DMS 273 (cell line): ENCODE data around the gene REN.

Experiments used
- DNase-seq: peaks from one replicate; lab custom pipeline; 2025; ENCODE audit not compliant: unreplicated experiment; lab: John Stamatoyannopoulos, UW

The REN gene

DNA sequence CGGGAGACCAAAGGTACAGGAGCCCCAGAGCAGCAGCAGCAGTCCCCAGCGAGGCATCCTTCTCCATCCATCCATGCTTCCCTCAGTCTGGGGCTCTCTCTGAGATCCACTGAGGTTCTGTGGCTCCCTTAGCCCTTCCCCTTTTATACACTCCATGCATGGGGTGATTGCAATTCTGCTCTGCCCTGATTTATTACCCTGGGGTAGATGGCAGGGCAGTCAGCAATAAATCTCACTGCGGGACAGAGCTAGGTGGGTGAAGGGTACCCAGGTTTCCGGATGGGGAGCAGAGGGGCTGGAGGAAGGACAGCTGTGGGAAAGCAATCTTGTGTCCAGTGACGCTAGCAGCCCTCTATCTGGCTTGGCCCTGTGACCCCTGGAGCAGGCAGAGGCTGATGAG, at the start of gene REN:
Gene REN, minus strand, starts transcription at position 119 of the 400 bp plus-strand sequence. Its CDS starts 44 bp downstream, at position 75.
- no peak for DNase-seq

DNA sequence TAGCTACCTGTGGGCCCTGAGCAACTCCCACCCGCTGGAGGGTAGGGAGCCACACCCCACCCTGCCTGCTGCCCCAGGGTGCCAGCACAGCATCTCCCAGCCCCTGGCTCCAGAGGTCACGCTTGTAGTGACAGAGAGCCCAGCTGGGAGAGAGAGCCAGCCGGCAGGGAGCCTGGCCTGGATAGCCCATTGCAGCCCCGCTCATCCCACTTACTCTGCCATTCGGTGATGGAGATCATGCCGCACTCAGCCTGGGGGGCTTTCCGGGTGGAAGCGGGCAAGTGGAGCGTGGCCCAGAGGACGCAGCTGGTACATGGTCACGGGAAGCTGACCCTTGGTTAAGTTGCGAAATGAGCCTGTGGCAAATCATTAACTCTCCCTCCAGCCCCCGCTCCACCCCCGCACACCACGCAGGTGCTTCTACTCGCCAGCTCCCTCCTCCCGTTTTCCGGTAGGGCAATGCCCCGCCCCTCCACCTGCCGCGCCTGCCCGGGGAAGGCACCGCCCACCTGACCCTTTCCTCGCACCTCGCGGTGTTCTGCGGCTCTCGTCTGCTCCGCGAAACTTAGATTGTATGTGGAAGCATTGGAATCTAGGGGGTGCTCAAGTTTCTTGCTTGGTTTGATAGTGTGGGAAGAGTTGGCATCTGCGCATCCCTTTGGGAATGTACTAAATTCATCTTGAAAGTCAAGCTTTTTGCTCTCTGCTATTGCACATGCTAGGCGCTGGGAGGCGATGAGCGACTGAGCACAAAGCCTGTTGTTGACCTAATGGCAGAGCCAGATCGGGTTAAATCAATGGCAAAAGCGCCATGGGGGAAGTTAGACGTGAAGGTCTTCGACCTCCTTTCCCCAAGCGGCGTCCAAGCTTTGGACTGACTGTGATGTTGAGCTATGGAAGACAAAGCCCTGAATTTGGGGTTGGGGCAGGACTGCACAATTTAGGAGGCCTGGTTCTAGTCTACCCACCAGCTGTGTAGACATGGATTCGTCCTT, 47.8 kb upstream of the REN start, which contains the start of gene GOLT1A:
Gene GOLT1A, minus strand, starts transcription at position 321 of the 995 bp plus-strand sequence. Its CDS starts 82 bp downstream, at position 239.
- no peak for DNase-seq

DNA sequence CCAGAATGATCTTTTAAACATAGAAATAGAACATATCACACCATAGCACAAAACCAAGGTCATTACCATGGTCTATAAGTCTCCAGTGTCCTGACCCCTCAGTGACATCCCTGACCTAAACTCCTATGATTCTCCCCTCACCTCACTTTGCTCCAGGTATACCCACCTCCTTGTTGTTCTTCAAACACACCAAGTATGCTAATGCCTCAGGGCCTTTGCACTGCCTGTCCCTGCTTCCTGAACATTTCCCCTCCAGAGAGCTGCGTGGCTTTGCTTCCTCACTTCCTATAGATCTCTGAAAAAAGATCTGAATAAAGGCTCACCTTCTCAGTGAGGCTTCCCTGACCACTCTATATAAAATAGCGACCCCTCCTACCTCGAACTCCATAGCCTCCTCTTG, 46.6 kb upstream of the REN start:
- no peak for DNase-seq

DNA sequence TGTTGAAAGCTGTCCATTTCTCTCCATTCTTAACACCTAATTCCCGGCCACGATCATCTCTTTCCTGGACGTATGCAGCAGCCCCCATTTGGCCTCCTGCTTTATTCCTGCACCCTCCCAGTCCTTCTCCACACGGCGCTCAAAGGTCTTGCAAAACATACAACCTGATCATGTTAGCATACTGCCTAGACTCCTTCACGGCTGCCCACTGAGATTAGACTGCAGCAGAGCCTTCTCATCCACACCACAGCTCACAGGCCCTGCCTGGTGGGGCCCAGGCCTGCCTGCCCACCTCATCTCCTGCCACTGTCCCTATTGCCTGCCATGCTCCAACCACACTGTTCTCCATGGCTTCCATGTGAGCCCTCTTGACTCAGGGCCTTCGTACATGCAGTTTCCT, 44.9 kb upstream of the REN start:
- DNase-seq: no peak

DNA sequence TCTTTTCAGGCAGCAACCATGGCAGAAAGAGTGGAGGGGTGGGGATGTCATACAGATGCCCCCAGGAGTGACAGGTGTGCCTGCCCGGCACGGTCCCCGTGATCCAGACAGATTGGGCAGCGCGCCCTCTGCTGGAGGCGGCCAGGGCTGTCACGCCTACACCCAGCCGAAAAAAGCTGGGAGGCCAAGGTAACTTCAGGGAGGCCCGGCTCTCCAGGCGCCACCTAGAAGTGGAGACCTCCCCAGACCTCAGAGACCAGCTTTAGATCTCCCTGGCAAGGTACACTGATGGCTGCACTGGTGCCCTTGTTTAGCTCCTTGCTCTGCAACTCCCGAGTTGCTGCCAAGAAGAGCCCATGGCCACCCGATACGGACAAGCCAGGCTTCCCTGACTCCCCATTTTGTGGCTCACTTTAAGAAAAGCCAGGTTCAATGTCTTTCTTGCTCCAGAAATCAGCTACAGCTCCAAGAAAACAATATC, 41.0 kb upstream of the REN start:
- peak; percentile 79 for DNase-seq

DNA sequence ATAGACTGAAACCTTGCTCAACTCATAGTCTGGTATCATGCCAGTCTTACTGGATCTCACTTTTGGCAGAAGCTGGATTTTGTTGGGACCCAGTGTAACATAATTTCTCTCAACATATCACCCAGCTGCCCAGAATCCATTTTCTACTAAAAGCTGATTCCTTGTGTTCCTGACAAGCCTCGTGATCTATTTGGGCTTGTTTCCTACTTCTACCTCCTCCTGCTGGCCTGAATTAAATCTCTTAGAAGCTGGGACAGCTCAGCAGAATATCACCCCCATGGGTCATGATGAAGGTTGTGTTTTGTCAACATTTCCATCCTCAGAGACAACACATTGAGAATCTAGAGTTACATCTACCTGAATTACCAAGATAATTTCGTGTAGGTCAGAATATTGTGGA, 40.0 kb upstream of the REN start:
- DNase-seq: no peak

DNA sequence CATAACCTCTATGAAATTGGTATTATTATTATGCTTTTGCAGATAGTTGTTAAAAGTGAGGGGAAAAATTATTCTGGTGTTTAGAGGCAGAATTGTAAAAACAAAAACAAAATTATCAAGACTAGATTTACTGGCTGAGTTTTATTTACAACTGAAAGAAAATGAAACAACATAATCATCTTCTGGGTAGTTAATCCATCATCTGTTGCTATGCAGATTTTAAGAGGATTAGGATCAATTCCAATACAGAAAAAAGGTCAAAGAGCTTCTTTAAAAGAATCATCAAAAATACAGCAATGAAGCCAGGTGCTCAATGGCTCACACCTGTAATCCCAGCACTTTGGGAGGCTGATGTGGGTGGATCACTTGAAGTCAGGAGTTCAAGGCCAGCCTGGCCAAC, 39.3 kb upstream of the REN start:
- DNase-seq: no peak

DNA sequence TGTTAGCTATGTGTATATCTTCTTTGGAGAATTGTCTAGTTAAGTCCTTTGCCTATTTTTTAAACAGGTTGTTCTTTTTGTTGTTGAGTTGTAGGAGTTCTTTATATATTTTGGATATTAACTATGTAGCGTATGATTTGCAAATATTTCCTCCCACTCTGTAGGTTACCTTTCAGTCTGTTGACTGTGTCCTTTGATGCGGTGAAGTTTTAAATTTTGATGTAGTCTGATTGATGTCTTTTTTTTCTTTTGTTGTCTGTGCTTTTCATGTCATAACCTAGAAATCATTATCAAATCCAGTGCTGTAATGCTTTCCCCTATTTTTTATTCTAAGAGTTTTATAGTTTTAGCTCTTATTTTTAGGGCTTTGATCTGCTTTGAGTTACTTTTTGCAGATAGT, 38.8 kb upstream of the REN start:
- no peak for DNase-seq

DNA sequence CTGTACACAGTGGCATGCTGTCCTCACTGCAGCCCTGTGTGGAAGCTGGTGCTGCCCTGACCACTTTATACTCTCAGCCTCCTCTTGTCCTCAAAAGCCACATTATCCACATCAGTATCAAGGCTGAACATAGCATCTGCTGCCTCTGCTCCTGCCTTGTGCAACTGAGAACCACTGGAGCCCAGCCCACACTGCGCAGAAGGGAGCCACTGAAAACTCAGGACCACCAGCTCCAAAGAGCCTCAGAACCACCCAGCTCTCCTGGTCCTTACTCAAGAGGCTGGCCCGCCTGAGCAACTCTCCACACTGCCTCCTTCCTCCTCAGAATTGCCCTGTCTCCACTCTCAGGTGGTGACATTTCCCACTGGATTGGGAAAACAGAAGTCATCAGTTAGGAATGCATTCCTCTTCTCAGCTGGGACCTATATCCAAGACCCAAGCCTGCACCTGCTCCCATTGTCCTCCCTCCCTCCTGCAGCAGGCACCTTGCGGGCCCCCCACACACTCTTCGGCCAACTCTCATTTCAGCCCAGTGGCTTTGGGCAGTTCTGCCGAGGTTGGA, 37.1 kb upstream of the REN start:
- DNase-seq: no peak

DNA sequence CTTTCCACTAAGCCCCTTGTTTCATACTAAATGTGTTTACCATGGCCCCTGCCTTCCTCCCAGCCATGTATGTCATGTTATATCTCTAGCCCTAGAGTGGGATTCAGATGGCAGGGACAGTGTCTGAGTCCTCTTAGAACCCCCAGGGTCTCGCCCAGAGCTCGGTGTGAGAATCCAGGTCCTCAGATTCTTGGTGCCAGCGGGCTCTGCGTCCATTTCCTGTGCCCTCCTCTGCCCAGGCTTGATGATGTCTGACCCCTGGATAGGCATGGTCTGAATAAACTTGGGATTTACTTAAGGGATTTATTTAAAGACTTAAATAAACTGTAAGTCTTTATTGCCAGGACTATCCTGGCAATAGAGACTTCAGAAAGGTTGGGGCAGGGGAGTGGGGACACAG, 36.3 kb upstream of the REN start:
- no peak for DNase-seq

DNA sequence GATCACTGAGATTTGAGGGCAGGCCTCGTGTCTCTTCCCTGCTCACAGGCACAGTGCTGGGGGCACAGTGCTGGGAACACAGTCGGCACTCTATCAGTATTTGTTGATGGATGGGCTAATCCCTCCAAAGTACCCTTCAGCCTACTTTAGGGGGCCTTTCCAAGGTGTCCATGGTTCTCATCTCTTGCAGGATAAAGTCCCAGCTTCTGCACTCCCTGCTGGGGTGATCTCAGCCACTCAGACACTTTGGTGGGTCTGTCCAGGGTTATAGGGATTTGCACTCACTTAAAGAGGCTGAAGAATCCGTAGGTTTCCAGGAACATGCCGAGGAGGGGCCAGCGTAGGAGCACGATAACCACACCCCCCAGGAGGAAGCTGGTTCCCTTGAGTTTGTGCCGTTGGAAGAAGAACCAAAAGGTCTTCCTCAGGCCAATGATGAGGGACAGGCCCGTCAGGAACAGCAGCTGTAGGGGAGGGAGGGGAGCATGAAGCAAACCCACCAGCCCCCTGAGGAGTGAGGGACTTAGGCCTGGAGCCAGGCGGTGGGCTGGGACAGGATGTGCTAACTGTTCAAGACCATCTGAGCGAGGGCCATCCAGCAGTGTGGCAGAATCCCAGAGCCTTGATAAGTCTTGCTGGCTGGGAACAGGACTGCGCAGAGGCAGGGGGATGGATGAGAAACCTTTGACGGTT, 35.4 kb upstream of the REN start:
- no peak for DNase-seq

DNA sequence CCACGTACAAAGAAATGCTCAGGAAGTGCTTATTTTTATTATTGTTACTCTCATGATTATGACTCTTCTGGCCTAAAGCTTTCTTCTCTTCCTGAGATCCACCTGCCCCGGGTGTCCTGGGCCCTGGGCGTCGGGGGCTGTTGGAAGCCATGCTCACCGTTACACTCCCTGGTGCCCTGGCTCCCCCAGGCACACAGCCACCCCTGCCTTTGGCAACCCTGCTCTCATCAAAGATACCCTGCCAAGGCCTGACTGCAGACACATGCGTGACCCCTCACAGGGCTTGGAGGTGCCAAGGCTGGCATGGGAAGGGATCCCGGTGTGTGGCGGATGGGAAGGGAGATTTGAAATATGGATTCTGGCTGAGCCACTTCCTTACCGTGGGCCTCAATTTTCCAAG, 33.4 kb upstream of the REN start:
- DNase-seq: no peak

DNA sequence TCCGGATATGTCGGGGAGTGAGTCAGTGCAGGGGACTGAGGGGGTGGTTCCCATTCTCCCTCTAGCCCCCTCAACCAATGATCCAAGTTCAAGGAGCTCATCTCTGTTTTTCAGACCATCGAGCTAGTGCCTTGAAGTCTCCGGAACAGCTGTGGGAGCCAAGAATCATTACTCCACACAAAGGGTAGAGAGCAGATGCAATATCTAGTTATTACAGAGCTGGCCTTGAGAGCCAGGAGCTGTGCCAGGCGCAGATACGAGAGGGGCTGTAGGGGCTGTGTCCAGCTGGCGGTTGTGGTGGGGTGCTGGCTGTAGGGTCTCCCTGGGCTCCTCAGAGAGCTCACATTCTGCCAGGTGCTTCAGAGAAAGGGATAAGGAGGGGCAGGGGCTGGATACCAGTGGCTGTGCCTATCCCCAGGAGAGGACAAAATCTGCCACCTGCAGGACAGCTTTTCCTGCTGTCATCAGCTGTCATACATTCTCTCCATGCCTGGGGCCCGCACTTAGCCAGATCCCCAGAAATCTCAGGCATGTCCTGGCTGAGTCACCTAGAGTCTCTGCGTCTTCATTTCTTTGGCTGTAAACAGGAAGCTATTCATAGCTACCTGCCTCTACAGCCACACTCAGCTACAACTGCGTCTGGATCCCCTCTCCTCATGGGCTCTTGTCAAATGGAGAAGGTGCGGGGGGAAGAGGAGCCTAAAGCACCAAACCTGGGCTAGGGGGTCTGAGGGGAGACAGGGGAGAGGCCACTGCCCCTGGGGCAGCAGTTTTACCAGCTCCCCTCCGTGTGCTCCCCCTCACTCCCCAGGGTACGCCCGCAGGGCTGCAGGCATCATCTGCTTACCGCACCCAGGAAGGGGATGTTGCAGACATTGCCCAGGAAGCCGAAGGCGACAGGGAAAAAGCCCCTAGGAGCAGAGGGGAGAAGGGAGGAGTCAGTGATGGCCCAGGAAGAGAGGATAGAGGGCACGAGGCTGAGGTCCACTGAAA, 32.5 kb upstream of the REN start:
- no peak for DNase-seq

DNA sequence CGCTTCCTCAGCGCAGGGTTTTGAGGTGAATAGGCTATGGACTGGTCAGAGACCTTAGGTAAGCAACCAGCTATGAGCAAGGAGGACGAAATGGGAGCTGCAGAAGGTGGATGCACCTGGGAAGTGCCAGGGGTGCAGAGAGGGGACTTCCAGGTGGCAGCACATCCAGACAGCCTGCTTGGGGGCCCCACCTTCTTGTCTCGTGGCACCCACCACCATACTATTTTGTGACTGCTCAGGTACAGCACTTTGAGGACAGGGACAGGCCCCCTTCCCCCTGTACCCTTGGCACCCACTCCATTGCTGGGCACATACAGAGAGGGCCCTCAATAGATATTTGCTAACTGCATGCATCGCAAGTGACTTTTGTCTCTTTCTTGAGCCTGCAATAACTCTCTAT, 30.9 kb upstream of the REN start:
- DNase-seq: no peak

DNA sequence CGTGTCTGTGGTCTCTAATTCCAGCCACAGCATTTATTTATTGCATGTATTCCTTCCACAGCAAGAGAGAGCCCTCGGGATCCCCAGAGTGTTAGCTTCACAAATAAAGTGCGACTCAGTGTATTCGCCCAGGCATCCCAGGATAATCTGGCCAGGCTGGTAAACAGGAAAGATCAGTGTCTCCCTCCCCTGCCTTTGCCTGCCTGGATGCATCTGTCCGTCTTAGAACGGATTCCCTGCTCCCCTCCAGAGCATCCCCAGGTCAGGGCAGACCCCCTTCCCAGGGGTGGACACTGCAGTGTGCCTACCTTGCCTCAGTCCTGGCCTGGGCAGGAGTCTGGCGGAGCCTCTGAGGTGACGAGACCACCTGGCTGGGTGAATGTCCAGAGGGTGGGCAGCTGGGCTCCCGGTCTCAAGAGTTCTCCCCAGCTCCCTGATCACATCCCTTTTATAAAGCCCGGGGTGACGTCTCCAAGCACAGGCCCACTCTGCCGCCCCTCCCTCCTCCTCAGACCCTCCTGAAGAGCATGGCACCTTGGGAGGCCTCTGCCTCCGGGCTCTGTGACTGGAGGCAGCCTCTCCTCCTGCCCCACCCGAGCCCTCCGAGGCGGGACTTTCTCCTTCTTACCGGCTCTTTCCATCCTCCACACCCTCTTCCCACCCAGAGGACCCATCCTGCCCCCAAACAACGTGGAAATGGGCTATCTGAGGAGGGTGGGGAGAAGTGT, 30.1 kb upstream of the REN start, which contains the start of gene KISS1:
Gene KISS1, minus strand, starts transcription at position 424 of the 728 bp plus-strand sequence. CDS start 3,615 bp downstream, outside the sequence.
- DNase-seq: no peak

DNA sequence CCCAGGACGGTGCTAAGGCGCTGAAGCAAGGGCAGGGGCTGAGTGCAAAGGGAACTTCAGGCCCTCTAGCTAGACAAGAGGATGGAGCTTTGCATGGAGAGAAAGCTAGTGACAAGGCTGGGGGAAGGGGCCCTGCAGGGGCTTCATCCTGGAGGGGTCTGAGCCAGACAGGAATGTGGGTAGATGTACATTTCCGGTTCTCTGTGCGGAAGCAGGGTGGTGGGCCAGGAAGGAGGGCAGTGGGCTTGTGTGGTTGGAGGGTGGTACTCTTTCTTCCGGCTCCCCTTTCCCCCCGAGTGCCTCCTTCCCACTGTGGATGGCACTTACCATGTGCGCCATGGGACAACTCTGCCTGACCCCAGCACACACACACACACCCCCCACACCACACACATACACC, 28.6 kb upstream of the REN start:
- DNase-seq: no peak

DNA sequence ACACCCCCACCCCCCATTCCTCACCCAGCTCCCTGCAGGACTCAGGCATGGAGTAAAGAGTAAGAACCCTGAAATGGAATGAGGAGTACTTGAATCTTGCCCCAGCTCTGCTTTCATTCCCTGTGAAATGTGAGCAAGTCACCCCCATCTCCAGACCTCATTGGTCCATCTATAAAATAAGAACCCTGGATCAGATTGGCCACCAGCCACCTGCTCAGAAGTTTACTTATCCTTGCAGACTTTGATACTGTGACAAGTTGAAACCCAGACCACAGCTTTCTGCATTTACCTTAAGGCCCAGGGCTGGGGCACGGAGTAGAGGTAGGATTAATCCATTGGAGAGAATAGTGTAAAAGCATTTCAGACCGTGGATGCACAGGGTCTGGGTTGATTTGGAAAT, 27.9 kb upstream of the REN start:
- DNase-seq: no peak

DNA sequence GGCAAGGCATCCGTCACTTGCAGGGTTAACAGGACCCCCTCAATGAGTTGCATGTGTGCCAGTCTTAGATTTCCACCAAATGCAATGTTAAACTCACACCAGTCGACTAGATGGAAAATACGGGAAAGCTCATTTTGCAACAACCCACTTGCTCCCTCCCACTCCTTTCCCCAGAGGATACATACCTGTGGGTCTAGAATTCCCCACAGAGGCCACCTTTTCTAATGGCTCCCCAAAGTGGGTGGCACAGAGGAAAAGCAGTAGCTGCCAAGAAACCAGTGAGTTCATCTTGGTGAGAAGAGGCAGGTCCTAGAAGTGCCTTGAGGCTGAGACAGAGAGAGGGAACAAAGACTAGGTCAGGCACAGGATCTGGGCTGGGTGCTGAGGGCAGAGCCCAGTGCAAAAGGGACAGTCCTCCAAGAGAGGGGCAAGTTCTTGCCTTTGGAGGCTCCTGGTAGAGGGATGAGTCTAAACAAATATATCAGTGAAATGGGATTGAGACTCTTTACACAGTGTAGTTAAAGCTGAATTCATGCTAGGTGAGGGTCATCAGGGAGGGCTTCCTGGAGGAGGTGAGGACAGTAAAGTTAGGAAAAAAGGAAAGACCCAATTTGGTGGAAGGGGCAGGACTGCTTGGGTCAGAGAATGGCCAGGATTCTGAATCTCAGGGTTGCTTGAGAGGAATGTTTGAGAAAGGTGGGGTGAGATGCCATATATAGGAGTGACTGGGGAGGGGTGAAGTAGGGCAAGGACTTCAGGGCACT, 26.6 kb upstream of the REN start:
- no peak for DNase-seq

DNA sequence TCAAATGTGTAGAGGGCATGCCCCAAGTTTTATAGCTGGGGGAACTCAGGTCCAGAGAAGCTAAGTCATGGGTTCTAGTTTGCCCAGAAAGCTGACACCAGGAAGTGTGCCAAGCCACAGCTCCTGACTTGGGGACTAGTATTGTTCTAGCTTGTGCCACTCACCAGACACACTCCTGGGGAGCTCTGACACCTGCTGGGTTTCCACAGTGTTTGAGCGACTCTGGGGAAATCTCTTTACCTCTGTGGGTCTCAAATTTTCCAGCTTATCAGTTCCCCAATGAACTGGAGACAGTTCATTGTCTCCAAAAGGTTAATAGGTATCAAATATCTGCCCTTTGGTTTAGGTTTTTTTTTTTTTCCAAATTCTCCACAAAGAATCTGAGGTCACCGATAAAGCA, 25.9 kb upstream of the REN start:
- DNase-seq: no peak
